K562 (cell line): ENCODE measurements around the gene NUTF2. TPM values are rescaled to one million over a fixed set of nuclear protein-coding genes. Genes with fewer than 3 reads are reported as not detected.
A peak's percentile ranks its signal among the peaks of the same experiment; 100 is the strongest.

Experiments
- CBX5 ChIP-seq: IDR thresholded peaks from 2 replicates; pipeline ENCODE4 v1.6.1; 2014; ENCODE audit warnings: low read depth, borderline replicate concordance
- CCNT2 ChIP-seq: IDR thresholded peaks from 2 replicates; pipeline ENCODE4 v1.6.1; 2011; ENCODE audit warnings: borderline replicate concordance, low read depth, mild to moderate bottlenecking, moderate library complexity, mixed read lengths, low read length; ENCODE audit not compliant: insufficient read length; ENCODE audit errors: extremely low read depth
- ETV5 ChIP-seq: sonication (generic); formaldehyde crosslinking; IDR thresholded peaks from 2 replicates; pipeline ENCODE4 v1.4.0; 2020; ENCODE audit warnings: low read depth, mild to moderate bottlenecking, missing genetic modification reagents
- EZH2 ChIP-seq: IDR thresholded peaks from 2 replicates; pipeline ENCODE4 v1.6.1; 2012; ENCODE audit warnings: low read depth, mild to moderate bottlenecking, inconsistent platforms, low read length, borderline replicate concordance
- FOSL1 ChIP-seq: fragments of 200-800 bp; sonication (Bioruptor generic); conservative IDR thresholded peaks from 2 replicates; pipeline ENCODE4 v1.6.1; 2016; ENCODE audit warnings: missing genetic modification characterization, missing compliant biosample characterization
- GTF2E2 ChIP-seq: fragments of 200-800 bp; sonication (Bioruptor generic); IDR thresholded peaks from 2 replicates; pipeline ENCODE4 v1.6.1; 2016; ENCODE audit warnings: missing genetic modification characterization, missing compliant biosample characterization
- NCOA1 ChIP-seq: fragments of 450-650 bp; IDR thresholded peaks from 2 replicates; pipeline ENCODE4 v1.6.1; 2016; ENCODE audit warnings: low read depth
- PHB2 ChIP-seq: fragments of 450-650 bp; IDR thresholded peaks from 2 replicates; pipeline ENCODE4 v1.6.1; 2017; ENCODE audit warnings: low read depth
- SRSF3 ChIP-seq: fragments of 200-400 bp; formaldehyde crosslinking; IDR thresholded peaks from 2 replicates; pipeline ENCODE4 v1.6.1; 2016; ENCODE audit warnings: mild to moderate bottlenecking, low read length, moderate library complexity; ENCODE audit not compliant: insufficient read depth
- TBP ChIP-seq: optimal IDR thresholded peaks from 2 replicates; pipeline ENCODE3; 2011; ENCODE audit warnings: low read depth, low read length, improper control_type of control experiment
- TRIM28 ChIP-seq: fragments of 450-650 bp; IDR thresholded peaks from 2 replicates; pipeline ENCODE4 v1.6.1; 2017
- TSC22D4 ChIP-seq: fragments of 450-650 bp; IDR thresholded peaks from 2 replicates; pipeline ENCODE4 v1.6.1; 2016; ENCODE audit warnings: missing genetic modification characterization, missing biosample characterization, control low read depth
- ZBTB33 ChIP-seq: sonication (generic); formaldehyde crosslinking; IDR thresholded peaks from 2 replicates; pipeline ENCODE4 v1.8.1; 2023; ENCODE audit warnings: mild to moderate bottlenecking, missing genetic modification reagents
- ZNF143 ChIP-seq: sonication (generic); formaldehyde crosslinking; IDR thresholded peaks from 2 replicates; pipeline ENCODE4 v1.9.0; 2022; ENCODE audit warnings: mild to moderate bottlenecking, missing genetic modification reagents
- ZNF174 ChIP-seq: fragments of 250-450 bp; sonication (Bioruptor Pico); IDR thresholded peaks from 2 replicates; pipeline ENCODE4 v1.4.0; 2020; ENCODE audit warnings: mild to moderate bottlenecking
- ZNF217 ChIP-seq: sonication (generic); formaldehyde crosslinking; IDR thresholded peaks from 2 replicates; pipeline ENCODE4 v1.8.0; 2022; ENCODE audit warnings: mild to moderate bottlenecking, missing genetic modification reagents
- ZNF592 ChIP-seq: fragments of 450-650 bp; IDR thresholded peaks from 2 replicates; pipeline ENCODE4 v1.6.1; 2017; ENCODE audit warnings: antibody characterized with exemption, mild to moderate bottlenecking
- ZNF707 ChIP-seq: fragments of 250-450 bp; sonication (Bioruptor Pico); conservative IDR thresholded peaks from 2 replicates; pipeline ENCODE4 v1.8.0; 2022; ENCODE audit warnings: inconsistent platforms, mild to moderate bottlenecking, moderate library complexity
- ZNF76 ChIP-seq: fragments of 250-450 bp; sonication (Bioruptor Pico); IDR thresholded peaks from 2 replicates; pipeline ENCODE4 v1.4.0; 2020; ENCODE audit warnings: mild to moderate bottlenecking, moderate library complexity, borderline replicate concordance
- polyA plus RNA-seq, 8 experiments: library from polyadenylated mRNA; depleted of rRNA in 4 of 8; stranded (reverse) in 5 of 8; unstranded in 3 of 8; fragments of >200 nt; fragmentation: Nextera tagmentation in 2 of 8; fragmentation: Illumina TruSeq in 1 of 8; extraction: Ambion mirVana in 2 of 8; extraction: Trizol in 1 of 8; gene quantifications; 2 replicates each; pipeline versions ENCODE4 v1.2.1 to v1.2.3, GENCODE V29; 2011 to 2014; ENCODE audit warnings: inconsistent platforms in 1 of 8, missing spikeins in 1 of 8
- total RNA-seq, 7 experiments: library from RNA; depleted of rRNA in 6 of 7; stranded (reverse); fragments of >200 nt in 6 of 7; fragmentation: Illumina TruSeq in 2 of 7; extraction: Trizol in 2 of 7; gene quantifications; 2 replicates each; pipeline versions ENCODE4 v1.2.1 to v1.2.3, GENCODE V29; 2011 to 2021; ENCODE audit warnings: low replicate concordance in 1 of 7
- TF ChIP-seq, protein P1 (sequence below): fragments of 250-450 bp; sonication (Bioruptor Pico); IDR thresholded peaks from 2 replicates; pipeline ENCODE4 v1.8.0; 2022; ENCODE audit warnings: moderate library complexity, mild to moderate bottlenecking, inconsistent platforms

NUTF2 gene
- total and polyA plus RNA-seq, 9 of the 15 experiments (the other 6 are each of a cell fraction or from before 2014, with no cell fraction given) = 106 to 248 (median 147) TPM

DNA sequence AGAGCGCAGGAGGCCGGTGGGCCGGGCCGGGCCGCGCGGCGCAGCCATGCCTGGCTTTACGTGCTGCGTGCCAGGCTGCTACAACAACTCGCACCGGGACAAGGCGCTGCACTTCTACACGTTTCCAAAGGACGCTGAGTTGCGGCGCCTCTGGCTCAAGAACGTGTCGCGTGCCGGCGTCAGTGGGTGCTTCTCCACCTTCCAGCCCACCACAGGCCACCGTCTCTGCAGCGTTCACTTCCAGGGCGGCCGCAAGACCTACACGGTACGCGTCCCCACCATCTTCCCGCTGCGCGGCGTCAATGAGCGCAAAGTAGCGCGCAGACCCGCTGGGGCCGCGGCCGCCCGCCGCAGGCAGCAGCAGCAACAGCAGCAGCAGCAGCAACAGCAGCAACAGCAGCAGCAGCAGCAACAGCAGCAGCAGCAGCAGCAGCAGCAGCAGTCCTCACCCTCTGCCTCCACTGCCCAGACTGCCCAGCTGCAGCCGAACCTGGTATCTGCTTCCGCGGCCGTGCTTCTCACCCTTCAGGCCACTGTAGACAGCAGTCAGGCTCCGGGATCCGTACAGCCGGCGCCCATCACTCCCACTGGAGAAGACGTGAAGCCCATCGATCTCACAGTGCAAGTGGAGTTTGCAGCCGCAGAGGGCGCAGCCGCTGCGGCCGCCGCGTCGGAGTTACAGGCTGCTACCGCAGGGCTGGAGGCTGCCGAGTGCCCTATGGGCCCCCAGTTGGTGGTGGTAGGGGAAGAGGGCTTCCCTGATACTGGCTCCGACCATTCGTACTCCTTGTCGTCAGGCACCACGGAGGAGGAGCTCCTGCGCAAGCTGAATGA lies 4.0 kb upstream of the NUTF2 start (continued):
- TF ChIP-seq, protein P1, sequence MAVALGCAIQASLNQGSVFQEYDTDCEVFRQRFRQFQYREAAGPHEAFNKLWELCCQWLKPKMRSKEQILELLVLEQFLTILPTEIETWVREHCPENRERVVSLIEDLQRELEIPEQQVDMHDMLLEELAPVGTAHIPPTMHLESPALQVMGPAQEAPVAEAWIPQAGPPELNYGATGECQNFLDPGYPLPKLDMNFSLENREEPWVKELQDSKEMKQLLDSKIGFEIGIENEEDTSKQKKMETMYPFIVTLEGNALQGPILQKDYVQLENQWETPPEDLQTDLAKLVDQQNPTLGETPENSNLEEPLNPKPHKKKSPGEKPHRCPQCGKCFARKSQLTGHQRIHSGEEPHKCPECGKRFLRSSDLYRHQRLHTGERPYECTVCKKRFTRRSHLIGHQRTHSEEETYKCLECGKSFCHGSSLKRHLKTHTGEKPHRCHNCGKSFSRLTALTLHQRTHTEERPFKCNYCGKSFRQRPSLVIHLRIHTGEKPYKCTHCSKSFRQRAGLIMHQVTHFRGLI = no peak
- no peak for TF ChIP-seq CCNT2
- TF ChIP-seq ZNF707 (CRISPR knock-in tag) = no peak
- no peak for TF ChIP-seq ZNF592
- no peak for TF ChIP-seq NCOA1
- TF ChIP-seq EZH2 = no peak
- TF ChIP-seq CBX5 = no peak
- TF ChIP-seq FOSL1 = no peak
- TF ChIP-seq PHB2 = no peak
- TF ChIP-seq ZBTB33 (CRISPR knock-in tag) = peak; percentile 100
- no peak for TF ChIP-seq TBP
- TF ChIP-seq ZNF76 (CRISPR knock-in tag) = no peak
- no peak for TF ChIP-seq TSC22D4
- no peak for TF ChIP-seq ZNF217 (CRISPR knock-in tag)
- no peak for TF ChIP-seq ETV5 (CRISPR knock-in tag)
- no peak for TF ChIP-seq ZNF174 (CRISPR knock-in tag)
- TF ChIP-seq TRIM28 = no peak
- no peak for TF ChIP-seq SRSF3
- TF ChIP-seq GTF2E2 = no peak
- peak; percentile 59 for TF ChIP-seq ZNF143 (CRISPR knock-in tag)
